Cardiac muscle cell (in vitro differentiated cells and primary cell): ENCODE data around the gene CCDC167. TPM values are rescaled to one million over a fixed set of nuclear protein-coding genes. Genes with fewer than 3 reads are reported as not detected.
"Not testable (repeated sequence)": the region's sequence is repeated elsewhere in the genome, so short reads cannot be mapped to it uniquely, and the experiment has no call there.

Source experiments
- DNase-seq, 2 donors: peaks; one replicate each; pipeline versions ENCODE4 v3.0.0 to v3.0.0-alpha.2; 2010 to 2017; ENCODE audit warnings: low read depth in 1 of 2, low spot score in 1 of 2
- H3K27ac ChIP-seq: fragments of 200-600 bp; sonication (generic); 2 replicates; pipeline ENCODE4 v1.5.1; 2016
- H3K27me3 ChIP-seq: fragments of 200-600 bp; sonication (generic); 2 replicates; pipeline ENCODE4 v1.6.0; 2016; ENCODE audit warnings: control low read depth
- H3K36me3 ChIP-seq: fragments of 200-600 bp; sonication (generic); 2 replicates; pipeline ENCODE4 v1.5.1; 2016; ENCODE audit warnings: control low read depth
- H3K4me1 ChIP-seq: fragments of 200-600 bp; sonication (generic); 2 replicates; pipeline ENCODE4 v1.8.1; 2017; ENCODE audit warnings: low read depth, mild to moderate bottlenecking, mixed run types
- H3K4me3 ChIP-seq: fragments of 200-600 bp; sonication (generic); 2 replicates; pipeline ENCODE4 v1.5.1; 2016; ENCODE audit warnings: mild to moderate bottlenecking
- H3K9me3 ChIP-seq: fragments of 200-600 bp; sonication (generic); 2 replicates; pipeline ENCODE4 v1.5.1; 2017; ENCODE audit warnings: low read depth, mild to moderate bottlenecking, control low read depth
- polyA plus RNA-seq: library from polyadenylated mRNA; unstranded; fragments of >200 nt; fragmentation: Nextera tagmentation; extraction: Ambion mirVana; gene quantifications from 2 replicates; pipeline ENCODE4 v1.2.1, GENCODE V29; 2016
- total RNA-seq: library from RNA; depleted of rRNA; stranded (reverse); fragments of >200 nt; gene quantifications from 2 replicates; pipeline ENCODE4 v1.2.3, GENCODE V29; 2016
- TF ChIP-seq, protein P1 (sequence below): IDR thresholded peaks from 2 replicates; pipeline ENCODE4 v1.5.1; 2012; ENCODE audit warnings: low read depth, mild to moderate bottlenecking, low read length

Gene CCDC167
- total and polyA plus RNA-seq, 2 experiments from 2014 or later, result 48.5 to 99.2 TPM

DNA sequence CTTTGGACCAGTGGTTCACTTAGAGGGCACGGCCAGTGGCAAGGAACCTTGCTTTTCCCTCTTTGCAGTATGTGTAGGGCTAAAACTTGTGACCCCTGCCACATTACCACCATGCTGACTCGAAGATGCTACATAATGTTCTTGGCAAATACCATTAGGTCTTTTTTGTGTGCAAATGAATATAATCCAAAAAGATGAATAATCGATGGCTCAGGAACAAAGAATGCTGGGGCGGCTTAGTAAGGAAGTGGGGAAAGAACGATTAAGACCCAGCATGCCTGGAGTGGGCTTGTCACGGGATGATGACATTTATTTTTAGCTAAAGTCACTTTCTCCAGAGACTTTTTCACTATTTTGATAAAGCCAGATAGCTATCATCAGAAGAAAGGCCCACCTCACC is 43.6 kb downstream of the CCDC167 start:
- Histone ChIP-seq H3K27ac (no peak overlapping the region), H3K4me3 (no peak overlapping the region), H3K9me3 (no peaks in the 10 kb centered on the region), H3K27me3 (no peaks in the 10 kb centered on the region), H3K36me3 (peaks cover 21% of the 10 kb centered on the region), H3K4me1 (peaks cover 13% of the 10 kb centered on the region)
- TF ChIP-seq, protein P1, sequence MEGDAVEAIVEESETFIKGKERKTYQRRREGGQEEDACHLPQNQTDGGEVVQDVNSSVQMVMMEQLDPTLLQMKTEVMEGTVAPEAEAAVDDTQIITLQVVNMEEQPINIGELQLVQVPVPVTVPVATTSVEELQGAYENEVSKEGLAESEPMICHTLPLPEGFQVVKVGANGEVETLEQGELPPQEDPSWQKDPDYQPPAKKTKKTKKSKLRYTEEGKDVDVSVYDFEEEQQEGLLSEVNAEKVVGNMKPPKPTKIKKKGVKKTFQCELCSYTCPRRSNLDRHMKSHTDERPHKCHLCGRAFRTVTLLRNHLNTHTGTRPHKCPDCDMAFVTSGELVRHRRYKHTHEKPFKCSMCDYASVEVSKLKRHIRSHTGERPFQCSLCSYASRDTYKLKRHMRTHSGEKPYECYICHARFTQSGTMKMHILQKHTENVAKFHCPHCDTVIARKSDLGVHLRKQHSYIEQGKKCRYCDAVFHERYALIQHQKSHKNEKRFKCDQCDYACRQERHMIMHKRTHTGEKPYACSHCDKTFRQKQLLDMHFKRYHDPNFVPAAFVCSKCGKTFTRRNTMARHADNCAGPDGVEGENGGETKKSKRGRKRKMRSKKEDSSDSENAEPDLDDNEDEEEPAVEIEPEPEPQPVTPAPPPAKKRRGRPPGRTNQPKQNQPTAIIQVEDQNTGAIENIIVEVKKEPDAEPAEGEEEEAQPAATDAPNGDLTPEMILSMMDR, result no peak
- DNase-seq, result peak in 1 of 2 donors; percentile 38

- TF ChIP-seq, protein P1, result no peak
- no peaks in the 10 kb centered on the region for H3K27me3 ChIP-seq
- no peak overlapping the region for H3K4me3 ChIP-seq
- DNase-seq, result no peak
- H3K4me1 ChIP-seq, result peaks cover 2% of the 10 kb centered on the region
- no peak overlapping the region for H3K27ac ChIP-seq
- peaks cover 36% of the 10 kb centered on the region for H3K36me3 ChIP-seq
- no peaks in the 10 kb centered on the region for H3K9me3 ChIP-seq
Observed at GRCh38 chr6:37454420-37455140, 45.1 kb downstream of the CCDC167 start.

GRCh38 chr6:37452522-37452921 is 47.2 kb downstream of the CCDC167 start:
- TF ChIP-seq, protein P1, result no peak
- DNase-seq, result no peak
- no peak overlapping the region for H3K4me3 ChIP-seq
- no peak overlapping the region for H3K27ac ChIP-seq
- no peaks in the 10 kb centered on the region for H3K27me3 ChIP-seq
- no peaks in the 10 kb centered on the region for H3K9me3 ChIP-seq
- H3K4me1 ChIP-seq, result no peaks in the 10 kb centered on the region
- H3K36me3 ChIP-seq, result peaks cover 30% of the 10 kb centered on the region

DNA sequence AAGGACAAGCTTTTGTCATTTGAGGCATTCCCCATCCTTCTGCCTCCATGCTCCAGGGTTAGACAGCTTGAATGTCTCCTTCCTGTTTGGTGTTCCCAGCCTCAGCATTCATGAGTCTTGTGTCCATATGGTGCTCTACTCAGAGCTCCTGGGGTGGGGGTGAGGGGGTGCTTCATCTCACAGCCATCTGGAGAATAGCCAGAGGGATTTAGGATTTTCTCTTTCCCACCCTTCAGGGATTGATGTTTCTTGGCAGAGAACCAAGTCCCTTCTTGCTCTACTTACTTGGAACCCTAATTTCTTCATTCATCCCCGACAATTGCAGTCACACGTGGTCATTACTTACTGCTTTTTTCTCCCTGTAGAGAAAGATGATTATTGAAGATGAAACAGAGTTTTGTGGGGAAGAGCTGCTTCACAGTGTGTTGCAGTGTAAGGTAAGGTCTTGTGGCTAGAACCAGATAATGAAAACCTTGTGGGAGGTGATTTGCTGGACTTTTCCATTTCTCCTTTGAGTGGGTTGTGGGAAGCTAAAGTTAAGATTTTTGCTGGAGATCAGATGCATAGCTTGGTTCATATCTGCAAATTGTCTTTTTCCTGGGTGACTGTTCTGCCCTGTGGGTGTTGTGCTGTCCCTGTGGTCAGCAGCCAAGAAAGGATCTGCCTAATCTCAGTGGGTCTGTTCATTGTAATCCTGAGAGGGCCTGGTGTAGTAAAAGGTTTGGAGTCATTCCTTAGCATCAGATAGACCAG is 48.1 kb downstream of the CCDC167 start:
- Histone ChIP-seq H3K27me3 (no peaks in the 10 kb centered on the region), H3K9me3 (no peaks in the 10 kb centered on the region), H3K27ac (no peak overlapping the region), H3K36me3 (peaks cover 38% of the 10 kb centered on the region), H3K4me1 (no peaks in the 10 kb centered on the region), H3K4me3 (no peak overlapping the region)
- TF ChIP-seq, protein P1, result no peak
- peak in 1 of 2 donors; percentile 32 for DNase-seq

- TF ChIP-seq, protein P1, result no peak
- H3K4me1 ChIP-seq, result no peaks in the 10 kb centered on the region
- DNase-seq, result no peak
- no peaks in the 10 kb centered on the region for H3K27me3 ChIP-seq
- no peak overlapping the region for H3K4me3 ChIP-seq
- H3K36me3 ChIP-seq, result peaks cover 43% of the 10 kb centered on the region
- no peak overlapping the region for H3K27ac ChIP-seq
- H3K9me3 ChIP-seq, result no peaks in the 10 kb centered on the region
Observed at GRCh38 chr6:37449984-37450383, 49.7 kb downstream of the CCDC167 start.

- H3K9me3 ChIP-seq, H3K4me1 ChIP-seq, DNase-seq, H3K27ac ChIP-seq, H3K4me3 ChIP-seq, H3K27me3 ChIP-seq: not testable (repeated sequence)
- peaks cover 28% of the 10 kb centered on the region for H3K36me3 ChIP-seq
Observed at GRCh38 chr6:37443216-37443542, 56.5 kb downstream of the CCDC167 start.
